B cell (primary cell): ENCODE measurements around the gene HDGF.
A peak's percentile ranks its signal among the peaks of the same experiment; 100 is the strongest.

Experiments
- EZH2 ChIP-seq: IDR thresholded peaks from 2 replicates; pipeline ENCODE4 v1.6.1; 2012; ENCODE audit warnings: borderline replicate concordance, low read depth, mild to moderate bottlenecking, moderate library complexity, low read length; ENCODE audit not compliant: insufficient read depth, poor library complexity, severe bottlenecking
- TF ChIP-seq, protein P1 (sequence below): fragments of 200-600 bp; IDR thresholded peaks from one replicate; pipeline ENCODE4 v1.8.0; 2022; ENCODE audit warnings: antibody characterized with exemption, mild to moderate bottlenecking

- TF ChIP-seq, protein P1, sequence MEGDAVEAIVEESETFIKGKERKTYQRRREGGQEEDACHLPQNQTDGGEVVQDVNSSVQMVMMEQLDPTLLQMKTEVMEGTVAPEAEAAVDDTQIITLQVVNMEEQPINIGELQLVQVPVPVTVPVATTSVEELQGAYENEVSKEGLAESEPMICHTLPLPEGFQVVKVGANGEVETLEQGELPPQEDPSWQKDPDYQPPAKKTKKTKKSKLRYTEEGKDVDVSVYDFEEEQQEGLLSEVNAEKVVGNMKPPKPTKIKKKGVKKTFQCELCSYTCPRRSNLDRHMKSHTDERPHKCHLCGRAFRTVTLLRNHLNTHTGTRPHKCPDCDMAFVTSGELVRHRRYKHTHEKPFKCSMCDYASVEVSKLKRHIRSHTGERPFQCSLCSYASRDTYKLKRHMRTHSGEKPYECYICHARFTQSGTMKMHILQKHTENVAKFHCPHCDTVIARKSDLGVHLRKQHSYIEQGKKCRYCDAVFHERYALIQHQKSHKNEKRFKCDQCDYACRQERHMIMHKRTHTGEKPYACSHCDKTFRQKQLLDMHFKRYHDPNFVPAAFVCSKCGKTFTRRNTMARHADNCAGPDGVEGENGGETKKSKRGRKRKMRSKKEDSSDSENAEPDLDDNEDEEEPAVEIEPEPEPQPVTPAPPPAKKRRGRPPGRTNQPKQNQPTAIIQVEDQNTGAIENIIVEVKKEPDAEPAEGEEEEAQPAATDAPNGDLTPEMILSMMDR, result peak; percentile 16
- no peak for TF ChIP-seq EZH2
These were observed 594 bp downstream of the HDGF start for GRCh38 chr1:156750711-156751450.
